Activated CD8-positive, alpha-beta memory T cell treated with anti-CD3 and anti-CD28 coated beads, Interleukin-2, amount 50 U/mL, for 1 hour (primary cell): ENCODE data around the gene ITGBL1.

ENCODE experiments used
- DNase-seq: peaks from one replicate; pipeline ENCODE4 v3.0.0-alpha.2; 2020; ENCODE audit errors: extremely low read depth

Gene ITGBL1

GRCh38 chr13:101695870-101696516, 243.5 kb downstream of the ITGBL1 start:
- no peak for DNase-seq

- DNase-seq: no peak
Observed at GRCh38 chr13:101697745-101698144, 245.3 kb downstream of the ITGBL1 start.

GRCh38 chr13:101698400-101698799, 245.9 kb downstream of the ITGBL1 start:
- no peak for DNase-seq

- no peak for DNase-seq
Observed at GRCh38 chr13:101700598-101700997, 248.1 kb downstream of the ITGBL1 start.

- DNase-seq: no peak
Observed at GRCh38 chr13:101703081-101703480, 250.6 kb downstream of the ITGBL1 start.

GRCh38 chr13:101703838-101704237, 251.4 kb downstream of the ITGBL1 start:
- no peak for DNase-seq

GRCh38 chr13:101706651-101707050, 254.2 kb downstream of the ITGBL1 start:
- no peak for DNase-seq

- no peak for DNase-seq
Observed at GRCh38 chr13:101707659-101708058, 255.2 kb downstream of the ITGBL1 start.

GRCh38 chr13:101708115-101708514, 255.6 kb downstream of the ITGBL1 start:
- no peak for DNase-seq

- no peak for DNase-seq
Observed at GRCh38 chr13:101709952-101710351, 257.5 kb downstream of the ITGBL1 start.

- DNase-seq: no peak
Observed at GRCh38 chr13:101711307-101712025, 259.0 kb downstream of the ITGBL1 start.

- no peak for DNase-seq
Observed at GRCh38 chr13:101712026-101712348, 259.5 kb downstream of the ITGBL1 start.

- DNase-seq: no peak
Observed at GRCh38 chr13:101714195-101714594, 261.7 kb downstream of the ITGBL1 start.

GRCh38 chr13:101717353-101717752, 264.9 kb downstream of the ITGBL1 start:
- no peak for DNase-seq

- no peak for DNase-seq
Observed at GRCh38 chr13:101718496-101718895, 266.0 kb downstream of the ITGBL1 start.

GRCh38 chr13:101726681-101727080, 274.2 kb downstream of the ITGBL1 start:
- no peak for DNase-seq

- no peak for DNase-seq
Observed at GRCh38 chr13:101727118-101727517, 274.6 kb downstream of the ITGBL1 start.

- no peak for DNase-seq
Observed at GRCh38 chr13:101728021-101728420, 275.5 kb downstream of the ITGBL1 start.

GRCh38 chr13:101728615-101729014, 276.1 kb downstream of the ITGBL1 start:
- no peak for DNase-seq

GRCh38 chr13:101730420-101731000, 278.0 kb downstream of the ITGBL1 start:
- no peak for DNase-seq

GRCh38 chr13:101736566-101736965, 284.1 kb downstream of the ITGBL1 start:
- DNase-seq: no peak

- DNase-seq: no peak
Observed at GRCh38 chr13:101738336-101738735, 285.9 kb downstream of the ITGBL1 start.
